ENCODE results near the gene GNPTAB.

DNA sequence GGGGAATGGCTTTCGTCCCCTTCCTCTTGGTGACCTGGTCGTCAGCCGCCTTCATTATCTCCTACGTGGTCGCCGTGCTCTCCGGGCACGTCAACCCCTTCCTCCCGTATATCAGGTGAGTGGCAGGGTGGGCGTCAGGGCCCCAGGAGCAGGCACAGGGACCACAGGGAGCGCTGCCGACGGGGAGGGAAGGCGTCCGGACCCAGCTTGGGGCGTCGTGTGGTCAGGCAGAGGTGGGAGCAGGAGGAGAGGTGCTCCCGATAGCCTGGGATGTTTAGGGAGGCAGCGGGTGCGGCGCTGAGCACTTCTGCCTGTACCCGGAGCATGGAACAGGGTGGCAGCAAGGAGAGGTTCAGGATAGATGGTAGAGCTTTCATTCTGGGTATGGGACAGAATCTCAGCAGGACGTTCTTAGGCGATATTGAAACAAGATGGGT lies 47.1 kb upstream of the GNPTAB start:
- TF ChIP-seq CTCF (conservative IDR thresholded peaks at IDR 0.05) = no peak
- TF ChIP-seq EZH2 (IDR thresholded peaks at IDR 0.05; ENCODE audit: low read depth) = no peak

All from PC-9 (cell line).